Lower leg skin (tissue), 4 donors: ENCODE results near the gene KRABD2.
A peak's percentile ranks its signal among the peaks of the same experiment; 100 is the strongest.
"Not testable (repeated sequence)": the region's sequence is repeated elsewhere in the genome, so short reads cannot be mapped to it uniquely, and the experiment has no call there.

ENCODE experiments used
- DNase-seq, 2 donors: peaks; one replicate each; pipeline ENCODE4 v3.0.0-alpha.2; 2019; ENCODE audit warnings: low spot score in 2 of 2
- H3K4me3 ChIP-seq: fragments of 200-600 bp; sonication (generic); 2 replicates; pipeline ENCODE4 v1.5.1; 2017; ENCODE audit warnings: mild to moderate bottlenecking, low read depth; ENCODE audit not compliant: poor library complexity, severe bottlenecking
- CTCF ChIP-seq, 3 donors: fragments of 450-650 bp; IDR thresholded peaks; one replicate each; pipeline ENCODE4 v1.5.1; 2016; ENCODE audit warnings: antibody characterized with exemption in 3 of 3, mild to moderate bottlenecking in 3 of 3, moderate library complexity in 2 of 3
- POLR2A ChIP-seq, 2 donors: fragments of 450-650 bp; IDR thresholded peaks; one replicate each; pipeline ENCODE4 v1.6.1; 2016 to 2017; ENCODE audit warnings: antibody characterized with exemption in 2 of 2, mild to moderate bottlenecking in 1 of 2, moderate library complexity in 1 of 2
- WGBS, 2 donors: methylation state at CpG; one replicate each; pipeline ENCODE4 v1.1.5; 2018; 5-methylcytosine and 5-hydroxymethylcytosine counted together
- intact Hi-C: fragments of 100-400 bp; cut with DNase I; formaldehyde crosslinking; loops from one replicate; pipeline ENCODE4 v1.15.0; 2023; ENCODE audit warnings: low total_unique reads

Gene KRABD2

DNA sequence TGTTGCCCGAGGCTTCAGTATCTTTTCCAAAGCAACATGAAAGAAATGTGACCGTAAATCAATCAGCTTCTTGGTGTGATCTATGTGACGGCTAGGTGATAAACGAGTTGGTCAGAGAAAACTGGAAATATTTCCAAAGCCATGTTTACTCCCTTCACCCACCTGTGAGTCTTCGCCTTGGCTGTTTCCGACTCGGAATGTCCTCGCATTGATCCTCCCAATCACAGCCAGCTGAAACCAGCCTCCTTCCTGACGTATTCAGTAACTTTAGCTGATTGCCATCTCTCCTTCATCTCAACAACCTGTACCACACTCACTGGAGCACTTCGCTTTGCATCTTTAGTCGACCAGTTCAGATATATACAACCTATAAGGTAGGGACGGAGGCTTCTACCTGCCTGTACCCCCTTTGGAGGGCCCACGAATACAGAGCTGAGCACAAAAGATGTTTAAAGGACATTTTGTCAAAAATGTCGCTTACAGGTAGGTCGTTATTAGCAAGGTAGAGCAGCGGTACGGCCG, 705 bp downstream of the KRABD2 start:
- DNase-seq, result no peak
- WGBS, 2 donors, result 9 to 15% methylated on average over 18 of the region's 18 CpGs
- TF ChIP-seq POLR2A (IDR thresholded peaks at IDR 0.05) (no peak), CTCF (IDR thresholded peaks at IDR 0.05) (no peak)
- peak overlapping the region; percentile 73 for H3K4me3 ChIP-seq
- intact Hi-C loops, result no loop called here

DNA sequence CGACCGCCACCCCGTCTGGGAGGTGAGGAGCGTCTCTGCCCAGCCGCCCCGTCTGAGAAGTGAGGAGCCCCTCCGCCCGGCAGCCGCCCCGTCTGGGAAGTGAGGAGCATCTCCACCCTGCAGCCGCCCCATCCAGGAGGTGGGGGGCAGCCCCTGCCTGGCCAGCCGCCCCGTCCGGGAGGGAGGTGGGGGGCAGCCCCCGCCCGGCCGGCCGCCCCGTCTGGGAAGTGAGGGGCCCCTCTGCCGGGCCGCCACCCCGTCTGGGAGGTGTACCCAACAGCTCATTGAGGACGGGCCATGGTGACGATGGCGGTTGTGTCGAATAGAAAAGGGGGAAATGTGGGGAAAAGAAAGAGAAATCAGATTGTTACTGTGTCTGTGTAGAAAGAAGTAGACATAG, 2.6 kb downstream of the KRABD2 start:
- H3K4me3 ChIP-seq, intact Hi-C loops, DNase-seq: not testable (repeated sequence)
- 92 to 93% methylated on average over 20 of the region's 26 CpGs for WGBS, 2 donors

- TF ChIP-seq CTCF (IDR thresholded peaks at IDR 0.05) (no peak), POLR2A (IDR thresholded peaks at IDR 0.05) (no peak)
- DNase-seq, result no peak
- WGBS, 2 donors, result 71 to 73% methylated on average over 7 of the region's 7 CpGs
- H3K4me3 ChIP-seq, result no peak overlapping the region
- intact Hi-C loops, result no loop called here
Measured at GRCh38 chr17:8372422-8372821, 4.1 kb downstream of the KRABD2 start.

GRCh38 chr17:8371786-8372185, 4.7 kb downstream of the KRABD2 start:
- intact Hi-C loops, result no loop called here
- no peak for DNase-seq
- TF ChIP-seq POLR2A (IDR thresholded peaks at IDR 0.05) (no peak), CTCF (IDR thresholded peaks at IDR 0.05) (no peak)
- WGBS, 2 donors, result 83 to 86% methylated on average over 4 of the region's 4 CpGs
- H3K4me3 ChIP-seq, result no peak overlapping the region

GRCh38 chr17:8369944-8370343, 6.6 kb downstream of the KRABD2 start:
- intact Hi-C loops, result no loop called here
- no peak for DNase-seq
- no peak overlapping the region for H3K4me3 ChIP-seq
- WGBS, 2 donors, result 85 to 90% methylated on average over 8 of the region's 8 CpGs
- TF ChIP-seq POLR2A (IDR thresholded peaks at IDR 0.05) (no peak), CTCF (IDR thresholded peaks at IDR 0.05) (no peak)

DNA sequence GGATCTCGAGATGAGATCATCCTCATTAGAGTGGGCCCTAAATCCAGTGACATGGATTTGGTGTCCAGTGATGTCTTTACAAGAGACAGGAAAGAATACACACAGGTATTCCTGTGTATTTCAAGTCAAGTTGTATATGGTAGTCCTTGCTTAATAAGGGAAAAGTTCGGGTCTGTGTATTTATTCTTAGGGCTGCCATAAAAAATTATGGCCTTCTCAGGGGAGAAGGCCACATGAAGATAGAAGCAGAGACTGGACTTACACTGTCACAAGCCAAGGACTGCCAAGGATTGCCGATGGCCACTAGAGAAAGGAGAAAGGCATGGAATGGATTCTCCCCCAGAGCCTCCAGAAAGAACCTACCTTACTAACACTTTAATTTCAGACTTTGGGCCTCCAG, 8.3 kb downstream of the KRABD2 start:
- intact Hi-C loops, result no loop called here
- TF ChIP-seq CTCF (IDR thresholded peaks at IDR 0.05), result no peak
- no peak for TF ChIP-seq POLR2A (IDR thresholded peaks at IDR 0.05)
- DNase-seq, result no peak
- no peak overlapping the region for H3K4me3 ChIP-seq
- 93 to 97% methylated on average over 3 of the region's 3 CpGs for WGBS, 2 donors
